Activated CD8-positive, alpha-beta T cell treated with anti-CD3 and anti-CD28 coated beads for 36 hours (primary cell): ENCODE results near the gene ARHGAP42. TPM values are rescaled to one million over a fixed set of nuclear protein-coding genes. Genes with fewer than 3 reads are reported as not detected.

Experiments
- ATAC-seq: fragments of 200-7000 bp; cut with Tn5 transposase; one replicate; pipeline ENCODE4 v1.10.0; 2021; ENCODE audit warnings: mild to moderate bottlenecking, moderate library complexity
- CTCF ChIA-PET: fragments of 350-600 bp; sonication (Branson Sonifier 250); formaldehyde crosslinking; loops from one replicate; lab custom pipeline; 2021; ENCODE audit warnings: antibody characterized with exemption; lab: Charles Lee
- POLR2A ChIA-PET: fragments of 350-600 bp; sonication (Branson Sonifier 250); formaldehyde crosslinking; loops from one replicate; lab custom pipeline; 2021; ENCODE audit warnings: antibody characterized with exemption; lab: Charles Lee
- DNase-seq: peaks from one replicate; pipeline ENCODE4 v3.0.0-alpha.2; 2020
- H3K27ac Mint-ChIP-seq: one replicate; pipeline ENCODE4 v1.8.0; 2021; ENCODE audit warnings: mild to moderate bottlenecking, mixed read lengths
- H3K27me3 Mint-ChIP-seq: one replicate; pipeline ENCODE4 v1.8.0; 2021; ENCODE audit warnings: mixed read lengths
- H3K36me3 Mint-ChIP-seq: one replicate; pipeline ENCODE4 v1.8.0; 2021; ENCODE audit warnings: low read depth, mixed read lengths
- H3K4me1 Mint-ChIP-seq: one replicate; pipeline ENCODE4 v1.8.0; 2021; ENCODE audit warnings: low read depth, mixed read lengths
- H3K4me3 Mint-ChIP-seq: one replicate; pipeline ENCODE4 v1.8.0; 2021; ENCODE audit warnings: mild to moderate bottlenecking, moderate library complexity, mixed read lengths
- H3K9me3 Mint-ChIP-seq: one replicate; pipeline ENCODE4 v1.8.0; 2021; ENCODE audit warnings: mixed read lengths
- intact Hi-C: fragments of 100-400 bp; cut with micrococcal nuclease; formaldehyde crosslinking; loops from one replicate; pipeline ENCODE4 v1.10.0; 2022
- total RNA-seq, 2 experiments: library from RNA; stranded (reverse); gene quantifications; one replicate each; pipeline ENCODE4 v1.2.3, GENCODE V29; 2021
- TF ChIP-seq, protein P1 (sequence below): fragments of 200-600 bp; IDR thresholded peaks from one replicate; pipeline ENCODE4 v1.8.0; 2022; ENCODE audit warnings: antibody characterized with exemption, mild to moderate bottlenecking

Gene ARHGAP42
- total RNA-seq, 2 experiments from 2014 or later: 0.20 to 0.41 TPM

DNA sequence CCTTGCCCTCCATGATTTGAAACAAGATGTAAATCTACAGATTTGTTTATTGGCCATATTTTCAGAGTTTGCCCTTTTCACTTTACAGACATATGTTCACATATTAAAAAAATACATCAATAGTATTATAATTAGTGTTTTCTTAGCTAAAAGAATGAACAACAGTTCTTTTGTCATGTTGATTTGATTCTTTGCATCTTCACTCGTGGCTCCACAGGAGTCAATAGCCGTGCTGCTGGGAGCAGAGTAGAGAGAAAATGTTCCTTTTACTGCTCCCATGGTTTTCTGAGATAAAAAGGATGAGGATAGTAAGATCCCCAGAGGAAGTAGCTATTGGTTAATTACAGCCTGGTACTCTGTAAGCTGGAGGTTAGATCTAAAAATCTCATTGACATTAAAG, 291.4 kb downstream of the ARHGAP42 start:
- no peak for ATAC-seq
- ChIA-PET CTCF (no interaction called here), POLR2A (no interaction called here)
- Mint-ChIP-seq H3K9me3 (no peaks in the 10 kb centered on the region), H3K27ac (no peak overlapping the region), H3K27me3 (no peaks in the 10 kb centered on the region), H3K4me1 (no peaks in the 10 kb centered on the region), H3K36me3 (no peaks in the 10 kb centered on the region), H3K4me3 (no peak overlapping the region)
- no peak for DNase-seq
- intact Hi-C loops: no loop called here
- TF ChIP-seq, protein P1, sequence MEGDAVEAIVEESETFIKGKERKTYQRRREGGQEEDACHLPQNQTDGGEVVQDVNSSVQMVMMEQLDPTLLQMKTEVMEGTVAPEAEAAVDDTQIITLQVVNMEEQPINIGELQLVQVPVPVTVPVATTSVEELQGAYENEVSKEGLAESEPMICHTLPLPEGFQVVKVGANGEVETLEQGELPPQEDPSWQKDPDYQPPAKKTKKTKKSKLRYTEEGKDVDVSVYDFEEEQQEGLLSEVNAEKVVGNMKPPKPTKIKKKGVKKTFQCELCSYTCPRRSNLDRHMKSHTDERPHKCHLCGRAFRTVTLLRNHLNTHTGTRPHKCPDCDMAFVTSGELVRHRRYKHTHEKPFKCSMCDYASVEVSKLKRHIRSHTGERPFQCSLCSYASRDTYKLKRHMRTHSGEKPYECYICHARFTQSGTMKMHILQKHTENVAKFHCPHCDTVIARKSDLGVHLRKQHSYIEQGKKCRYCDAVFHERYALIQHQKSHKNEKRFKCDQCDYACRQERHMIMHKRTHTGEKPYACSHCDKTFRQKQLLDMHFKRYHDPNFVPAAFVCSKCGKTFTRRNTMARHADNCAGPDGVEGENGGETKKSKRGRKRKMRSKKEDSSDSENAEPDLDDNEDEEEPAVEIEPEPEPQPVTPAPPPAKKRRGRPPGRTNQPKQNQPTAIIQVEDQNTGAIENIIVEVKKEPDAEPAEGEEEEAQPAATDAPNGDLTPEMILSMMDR: no peak

DNA sequence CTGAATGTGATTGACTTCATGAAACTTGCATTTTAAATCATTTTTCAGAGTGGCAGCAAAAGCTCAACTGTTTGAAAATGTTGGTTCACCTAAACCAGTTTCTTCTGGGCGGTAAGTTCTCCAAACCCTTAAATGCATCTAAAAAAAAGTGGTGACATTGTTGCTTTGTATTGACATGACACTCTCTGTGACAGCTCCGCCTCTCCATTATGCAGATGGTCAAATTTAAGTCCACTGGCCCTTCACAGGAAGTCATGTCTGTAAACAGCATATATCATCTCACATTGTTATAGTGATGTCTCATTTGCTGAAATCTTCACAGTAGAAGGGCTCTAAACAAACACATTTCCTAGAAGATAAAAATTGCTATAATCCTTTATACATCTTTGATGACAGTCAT, 291.9 kb downstream of the ARHGAP42 start:
- no peak overlapping the region for H3K4me3 Mint-ChIP-seq
- H3K36me3 Mint-ChIP-seq: no peaks in the 10 kb centered on the region
- TF ChIP-seq, protein P1: no peak
- no peaks in the 10 kb centered on the region for H3K9me3 Mint-ChIP-seq
- no peak overlapping the region for H3K27ac Mint-ChIP-seq
- ATAC-seq (no peak), DNase-seq (no peak)
- ChIA-PET POLR2A (no interaction called here), CTCF (no interaction called here)
- H3K4me1 Mint-ChIP-seq: no peaks in the 10 kb centered on the region
- H3K27me3 Mint-ChIP-seq: no peaks in the 10 kb centered on the region
- intact Hi-C loops: no loop called here

DNA sequence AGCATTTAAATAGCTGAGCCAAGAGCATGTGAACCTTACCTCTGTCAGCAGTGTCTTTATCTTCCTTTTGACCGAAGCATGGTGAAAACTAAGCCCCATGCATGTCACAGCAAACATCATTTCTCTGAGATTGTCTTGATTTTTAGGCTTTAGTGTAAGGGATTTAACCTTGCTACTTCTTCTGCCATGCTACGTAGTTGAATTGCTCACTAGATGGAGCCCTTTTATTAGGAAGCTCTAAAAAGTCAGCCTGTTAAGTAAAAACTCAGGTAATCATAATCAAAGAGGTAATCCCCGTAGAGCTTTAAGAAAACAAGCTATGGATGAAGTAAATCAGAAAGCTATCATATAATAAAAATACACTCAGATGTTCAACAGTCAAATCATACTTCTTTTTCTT, 293.1 kb downstream of the ARHGAP42 start:
- no peak overlapping the region for H3K27ac Mint-ChIP-seq
- no peak for DNase-seq
- H3K27me3 Mint-ChIP-seq: no peaks in the 10 kb centered on the region
- POLR2A ChIA-PET: no interaction called here
- CTCF ChIA-PET: interaction anchor here (1.6 kb wide), 1 partner anchor 12 kb away, joined by 3 read pairs; no protein-coding TSS in a partner anchor
- H3K4me1 Mint-ChIP-seq: no peaks in the 10 kb centered on the region
- ATAC-seq: no peak
- TF ChIP-seq, protein P1: no peak
- intact Hi-C loops: no loop called here
- H3K9me3 Mint-ChIP-seq: no peaks in the 10 kb centered on the region
- H3K36me3 Mint-ChIP-seq: no peaks in the 10 kb centered on the region
- H3K4me3 Mint-ChIP-seq: no peak overlapping the region

DNA sequence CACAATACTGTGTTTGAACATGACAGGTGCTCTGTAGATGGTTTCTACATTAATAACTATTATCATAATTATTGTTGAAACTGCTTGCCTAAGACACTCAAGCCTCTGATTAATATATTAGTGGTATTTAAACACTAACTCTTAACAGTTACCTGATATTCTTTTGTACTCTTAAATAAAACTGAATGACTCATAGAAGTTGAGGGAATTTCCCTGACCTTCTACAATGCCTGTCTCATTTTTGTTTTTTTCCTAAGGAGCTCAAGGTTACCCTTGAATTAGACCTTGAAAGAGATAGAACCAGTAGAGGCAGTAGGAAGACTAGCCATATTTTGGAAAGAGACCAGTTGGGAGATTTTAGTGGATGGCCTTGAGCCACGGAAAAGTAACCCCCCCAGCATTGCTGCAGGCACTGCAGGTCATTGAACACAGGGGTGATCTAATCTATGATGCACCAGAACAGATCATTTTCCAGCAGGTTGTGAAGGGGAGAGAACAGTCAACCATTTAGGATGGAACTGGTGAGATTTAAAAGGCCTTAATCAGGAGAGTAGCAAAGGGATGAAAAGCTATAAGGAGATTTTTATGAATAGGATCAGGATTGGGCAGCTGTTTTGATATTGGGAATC, 294.2 kb downstream of the ARHGAP42 start:
- ATAC-seq (no peak), DNase-seq (no peak)
- Mint-ChIP-seq H3K9me3 (no peaks in the 10 kb centered on the region), H3K27ac (no peak overlapping the region), H3K4me1 (no peaks in the 10 kb centered on the region), H3K36me3 (no peaks in the 10 kb centered on the region), H3K27me3 (no peaks in the 10 kb centered on the region), H3K4me3 (no peak overlapping the region)
- CTCF ChIA-PET: interaction anchor here (1.6 kb wide), 1 partner anchor 11 kb away, joined by 3 read pairs; no protein-coding TSS in a partner anchor
- POLR2A ChIA-PET: no interaction called here
- intact Hi-C loops: no loop called here
- TF ChIP-seq, protein P1: no peak

DNA sequence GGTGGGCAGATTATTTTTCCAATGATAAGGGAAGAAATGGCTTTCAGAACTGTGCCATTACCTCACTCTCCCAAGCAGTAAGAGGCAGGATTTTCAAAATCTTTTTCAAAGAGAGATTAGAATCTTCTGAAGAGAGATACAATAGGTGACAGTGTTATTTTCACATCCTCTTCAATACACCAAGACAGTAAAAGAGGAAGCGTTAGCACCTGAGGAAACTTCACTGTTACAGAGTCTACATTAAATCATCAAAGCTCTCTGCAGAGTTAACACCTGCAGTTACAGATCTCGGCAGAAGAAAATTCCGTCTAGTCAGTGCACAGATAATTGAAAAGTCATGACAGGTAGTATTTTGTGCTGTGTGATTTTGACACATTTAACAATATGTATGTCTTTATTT, 297.6 kb downstream of the ARHGAP42 start:
- Mint-ChIP-seq H3K4me1 (no peaks in the 10 kb centered on the region), H3K4me3 (no peak overlapping the region), H3K9me3 (no peaks in the 10 kb centered on the region), H3K36me3 (no peaks in the 10 kb centered on the region), H3K27me3 (no peaks in the 10 kb centered on the region), H3K27ac (no peak overlapping the region)
- TF ChIP-seq, protein P1: no peak
- POLR2A ChIA-PET: no interaction called here
- intact Hi-C loops: no loop called here
- CTCF ChIA-PET: no interaction called here
- DNase-seq (no peak), ATAC-seq (no peak)
